ENCODE measurements around the gene JMJD7. TPM values are rescaled to one million over a fixed set of nuclear protein-coding genes. Genes with fewer than 3 reads are reported as not detected.

JMJD7 gene
- total RNA-seq, 4 donors from 2014 or later: 6.1 to 12.8 (median 9.3) TPM

- no peaks in the 10 kb centered on the region for H3K36me3 ChIP-seq
- no peak for ATAC-seq
- no peaks in the 10 kb centered on the region for H3K9me3 ChIP-seq
- 70% methylated on average over 2 of the region's 13 CpGs; no CpG with 5 or more reads in 1 of the 2 donors for WGBS, 2 donors (ENCODE audit: low coverage in 1 of 2)
- TF ChIP-seq POLR2AphosphoS5 (IDR thresholded peaks at IDR 0.05) (no peak), EP300 (IDR thresholded peaks at IDR 0.05) (no peak), CTCF (IDR thresholded peaks at IDR 0.05) (no peak), POLR2A (IDR thresholded peaks at IDR 0.05) (no peak)
- no peak overlapping the region for H3K4me3 ChIP-seq
- no peaks in the 10 kb centered on the region for H3K4me1 ChIP-seq
- peaks cover 18% of the 10 kb centered on the region for H3K27me3 ChIP-seq
- no peak overlapping the region for H3K27ac ChIP-seq
These were observed 48.1 kb downstream of the JMJD7 start for GRCh38 chr15:41876007-41876406.

- no peak overlapping the region for H3K4me3 ChIP-seq
- no CpG with 5 or more reads among the region's 12 CpGs for WGBS, 2 donors (ENCODE audit: low coverage in 1 of 2)
- TF ChIP-seq EP300 (IDR thresholded peaks at IDR 0.05) (no peak), POLR2A (IDR thresholded peaks at IDR 0.05) (no peak), CTCF (IDR thresholded peaks at IDR 0.05) (no peak), POLR2AphosphoS5 (IDR thresholded peaks at IDR 0.05) (no peak)
- ATAC-seq: no peak
- H3K27ac ChIP-seq: no peak overlapping the region
- H3K9me3 ChIP-seq: no peaks in the 10 kb centered on the region
- H3K27me3 ChIP-seq: peaks cover 19% of the 10 kb centered on the region
- peaks cover 0 to 4% (median 2%) of the 10 kb centered on the region in 3 donors for H3K4me1 ChIP-seq
- no peaks in the 10 kb centered on the region for H3K36me3 ChIP-seq
These were observed 48.8 kb downstream of the JMJD7 start for GRCh38 chr15:41876689-41877088.

GRCh38 chr15:41877631-41878354, 49.9 kb downstream of the JMJD7 start:
- peaks cover 26% of the 10 kb centered on the region for H3K27me3 ChIP-seq
- TF ChIP-seq POLR2AphosphoS5 (IDR thresholded peaks at IDR 0.05) (no peak), CTCF (IDR thresholded peaks at IDR 0.05) (no peak), POLR2A (IDR thresholded peaks at IDR 0.05) (no peak), EP300 (IDR thresholded peaks at IDR 0.05) (no peak)
- peaks cover 0 to 15% (median 11%) of the 10 kb centered on the region in 3 donors for H3K4me1 ChIP-seq
- H3K36me3 ChIP-seq: no peaks in the 10 kb centered on the region
- WGBS, 2 donors (ENCODE audit: low coverage in 1 of 2): 85 to 100% methylated on average over 1 to 2 of the region's 13 CpGs
- no peak overlapping the region for H3K4me3 ChIP-seq
- H3K9me3 ChIP-seq: no peaks in the 10 kb centered on the region
- no peak for ATAC-seq
- no peak overlapping the region for H3K27ac ChIP-seq

GRCh38 chr15:41878355-41878699, 50.4 kb downstream of the JMJD7 start:
- no CpG with 5 or more reads among the region's 10 CpGs for WGBS, 2 donors (ENCODE audit: low coverage in 1 of 2)
- Histone ChIP-seq H3K4me3 (no peak overlapping the region), H3K4me1 (peaks cover 0 to 18% (median 11%) of the 10 kb centered on the region in 3 donors), H3K9me3 (no peaks in the 10 kb centered on the region), H3K27ac (no peak overlapping the region), H3K36me3 (no peaks in the 10 kb centered on the region), H3K27me3 (peaks cover 26% of the 10 kb centered on the region)
- ATAC-seq: no peak
- TF ChIP-seq CTCF (IDR thresholded peaks at IDR 0.05) (no peak), POLR2A (IDR thresholded peaks at IDR 0.05) (no peak), POLR2AphosphoS5 (IDR thresholded peaks at IDR 0.05) (no peak)

- H3K27ac ChIP-seq: no peak overlapping the region
- no peak overlapping the region for H3K4me3 ChIP-seq
- peaks cover 26% of the 10 kb centered on the region for H3K27me3 ChIP-seq
- 100% methylated on average over 1 of the region's 10 CpGs for WGBS, 2 donors (ENCODE audit: low coverage in 1 of 2)
- H3K9me3 ChIP-seq: no peaks in the 10 kb centered on the region
- no peak for TF ChIP-seq POLR2A (IDR thresholded peaks at IDR 0.05)
- no peak for TF ChIP-seq EP300 (IDR thresholded peaks at IDR 0.05)
- no peak for TF ChIP-seq CTCF (IDR thresholded peaks at IDR 0.05)
- TF ChIP-seq POLR2AphosphoS5 (IDR thresholded peaks at IDR 0.05): no peak
- peaks cover 0 to 18% (median 11%) of the 10 kb centered on the region in 3 donors for H3K4me1 ChIP-seq
- no peak for ATAC-seq
- H3K36me3 ChIP-seq: no peaks in the 10 kb centered on the region
These were observed 51.5 kb downstream of the JMJD7 start for GRCh38 chr15:41879321-41879845.
